ENCODE results near the gene CDH15.

- TF ChIP-seq EP300 (IDR thresholded peaks at IDR 0.05; ENCODE audit: borderline replicate concordance) (no peak), MAX (IDR thresholded peaks at IDR 0.05) (no peak), CEBPB (IDR thresholded peaks at IDR 0.05) (no peak), TEAD4 (IDR thresholded peaks at IDR 0.05) (no peak), EGR1 (IDR thresholded peaks at IDR 0.05) (no peak), TAF1 (IDR thresholded peaks at IDR 0.05; ENCODE audit: low read depth) (no peak), FOXM1 (IDR thresholded peaks at IDR 0.05; ENCODE audit: borderline replicate concordance, low read depth) (no peak), RAD21 (IDR thresholded peaks at IDR 0.05; ENCODE audit: low read depth) (no peak)
- TF ChIP-seq, protein P1, sequence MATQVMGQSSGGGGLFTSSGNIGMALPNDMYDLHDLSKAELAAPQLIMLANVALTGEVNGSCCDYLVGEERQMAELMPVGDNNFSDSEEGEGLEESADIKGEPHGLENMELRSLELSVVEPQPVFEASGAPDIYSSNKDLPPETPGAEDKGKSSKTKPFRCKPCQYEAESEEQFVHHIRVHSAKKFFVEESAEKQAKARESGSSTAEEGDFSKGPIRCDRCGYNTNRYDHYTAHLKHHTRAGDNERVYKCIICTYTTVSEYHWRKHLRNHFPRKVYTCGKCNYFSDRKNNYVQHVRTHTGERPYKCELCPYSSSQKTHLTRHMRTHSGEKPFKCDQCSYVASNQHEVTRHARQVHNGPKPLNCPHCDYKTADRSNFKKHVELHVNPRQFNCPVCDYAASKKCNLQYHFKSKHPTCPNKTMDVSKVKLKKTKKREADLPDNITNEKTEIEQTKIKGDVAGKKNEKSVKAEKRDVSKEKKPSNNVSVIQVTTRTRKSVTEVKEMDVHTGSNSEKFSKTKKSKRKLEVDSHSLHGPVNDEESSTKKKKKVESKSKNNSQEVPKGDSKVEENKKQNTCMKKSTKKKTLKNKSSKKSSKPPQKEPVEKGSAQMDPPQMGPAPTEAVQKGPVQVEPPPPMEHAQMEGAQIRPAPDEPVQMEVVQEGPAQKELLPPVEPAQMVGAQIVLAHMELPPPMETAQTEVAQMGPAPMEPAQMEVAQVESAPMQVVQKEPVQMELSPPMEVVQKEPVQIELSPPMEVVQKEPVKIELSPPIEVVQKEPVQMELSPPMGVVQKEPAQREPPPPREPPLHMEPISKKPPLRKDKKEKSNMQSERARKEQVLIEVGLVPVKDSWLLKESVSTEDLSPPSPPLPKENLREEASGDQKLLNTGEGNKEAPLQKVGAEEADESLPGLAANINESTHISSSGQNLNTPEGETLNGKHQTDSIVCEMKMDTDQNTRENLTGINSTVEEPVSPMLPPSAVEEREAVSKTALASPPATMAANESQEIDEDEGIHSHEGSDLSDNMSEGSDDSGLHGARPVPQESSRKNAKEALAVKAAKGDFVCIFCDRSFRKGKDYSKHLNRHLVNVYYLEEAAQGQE (IDR thresholded peaks at IDR 0.05; ENCODE audit: low read depth) = no peak
Observed at GRCh38 chr16:89135166-89135565, 36.4 kb upstream of the CDH15 start.
